A549 (cell line): ENCODE measurements around the gene P2RY4. TPM values are rescaled to one million over a fixed set of nuclear protein-coding genes. Genes with fewer than 3 reads are reported as not detected.

Experiments
- ATAC-seq, 2 experiments: fragments of 200-7000 bp in 1 of 2; fragments of >200 bp in 1 of 2; cut with Nextera tagmentation in 1 of 2; cut with Tn5 transposase in 1 of 2; 3 replicates each; pipeline versions ENCODE4 v1.8.0 to v1.9.1; 2018 to 2020; ENCODE audit warnings: mild to moderate bottlenecking in 1 of 2, moderate library complexity in 1 of 2
- CTCF ChIA-PET: fragments of 300-600 bp; sonication (Branson Sonifier 250); formaldehyde crosslinking; extraction: SDS; loops from one replicate; lab custom pipeline; 2021; ENCODE audit warnings: antibody characterized with exemption, inconsistent platforms; lab: Yijun Ruan, JAX
- POLR2A ChIA-PET: fragments of 350-600 bp; formaldehyde crosslinking; extraction: SDS; loops from one replicate; lab custom pipeline; 2021; ENCODE audit warnings: antibody characterized with exemption, inconsistent platforms; lab: Yijun Ruan, JAX
- DNase-seq, 2 experiments: peaks; one replicate each; pipeline versions ENCODE4 v3.0.0 to v3.0.0-alpha.2; 2011 to 2016; ENCODE audit warnings: low read depth in 1 of 2, low spot score in 1 of 2
- FAIRE-seq: peaks from 2 replicates; lab custom pipeline; 2011; peaks lifted over from hg19 to GRCh38; lab: Jason Lieb, UNC
- H3K27ac ChIP-seq, 2 experiments: fragments of >200 bp; sonication (Bioruptor Twin); formaldehyde crosslinking; 3 replicates each; pipeline ENCODE4 v1.5.1; 2016 to 2017
- H3K4me1 ChIP-seq: fragments of >200 bp; sonication (Bioruptor Twin); formaldehyde crosslinking; 3 replicates; pipeline ENCODE4 v1.6.1; 2016
- H3K4me2 ChIP-seq: fragments of >200 bp; sonication (Bioruptor Twin); formaldehyde crosslinking; 3 replicates; pipeline ENCODE4 v1.6.1; 2016
- H3K4me3 ChIP-seq: fragments of >200 bp; sonication (Bioruptor Twin); formaldehyde crosslinking; 3 replicates; pipeline ENCODE4 v1.5.1; 2016
- H3K9me3 ChIP-seq: fragments of >200 bp; sonication (Bioruptor Twin); formaldehyde crosslinking; 3 replicates; pipeline ENCODE4 v1.6.1; 2016
- BHLHE40 ChIP-seq: IDR thresholded peaks from 2 replicates; pipeline ENCODE4 v1.6.1; 2012; ENCODE audit warnings: low read depth, low read length, inconsistent platforms
- CBX2 ChIP-seq: fragments of 200-600 bp; sonication (generic); IDR thresholded peaks from 2 replicates; pipeline ENCODE4 v1.6.1; 2016; ENCODE audit warnings: low read depth, mild to moderate bottlenecking, borderline replicate concordance
- CHD4 ChIP-seq: fragments of 200-600 bp; sonication (generic); IDR thresholded peaks from 2 replicates; pipeline ENCODE4 v1.6.1; 2016; ENCODE audit warnings: antibody characterized with exemption, mild to moderate bottlenecking, borderline replicate concordance
- EHMT2 ChIP-seq: fragments of 200-600 bp; sonication (generic); IDR thresholded peaks from 2 replicates; pipeline ENCODE4 v1.6.1; 2016; ENCODE audit warnings: antibody characterized with exemption, low read depth, mild to moderate bottlenecking, moderate library complexity
- ELK1 ChIP-seq: fragments of 150-350 bp; IDR thresholded peaks from 2 replicates; pipeline ENCODE4 v1.6.1; 2014; ENCODE audit warnings: low read depth, mild to moderate bottlenecking, low read length
- ESRRA ChIP-seq: fragments of 150-350 bp; IDR thresholded peaks from 2 replicates; pipeline ENCODE4 v1.6.1; 2014; ENCODE audit warnings: mild to moderate bottlenecking, low read length, borderline replicate concordance
- FOSL2 ChIP-seq, 2 experiments: fragments of 450-650 bp in 1 of 2; fragments of >200 bp in 1 of 2; sonication (Bioruptor Twin) in 1 of 2; formaldehyde crosslinking; IDR thresholded peaks; 2 replicates each; pipeline versions ENCODE4 v1.5.0 to v1.6.1; 2016 to 2020; ENCODE audit warnings: mild to moderate bottlenecking in 1 of 2, moderate library complexity in 1 of 2
- FOXS1 ChIP-seq: fragments of 250-450 bp; sonication (Bioruptor Pico); IDR thresholded peaks from 2 replicates; pipeline ENCODE4 v1.5.0; 2020; ENCODE audit warnings: mild to moderate bottlenecking, moderate library complexity
- HOXB13 ChIP-seq: fragments of 250-450 bp; sonication (Bioruptor Pico); IDR thresholded peaks from 2 replicates; pipeline ENCODE4 v1.5.0; 2020; ENCODE audit warnings: low read depth, mild to moderate bottlenecking, moderate library complexity
- HOXB5 ChIP-seq: fragments of 250-450 bp; sonication (Bioruptor Pico); IDR thresholded peaks from 2 replicates; pipeline ENCODE4 v1.5.0; 2020; ENCODE audit warnings: mild to moderate bottlenecking, moderate library complexity
- KDM1A ChIP-seq: fragments of 200-600 bp; sonication (generic); IDR thresholded peaks from 2 replicates; pipeline ENCODE4 v1.6.1; 2016; ENCODE audit warnings: low read depth, mild to moderate bottlenecking
- KDM5A ChIP-seq: fragments of 200-600 bp; sonication (generic); IDR thresholded peaks from 2 replicates; pipeline ENCODE4 v1.6.1; 2016; ENCODE audit warnings: antibody characterized with exemption, mild to moderate bottlenecking
- MAFK ChIP-seq: fragments of 450-650 bp; IDR thresholded peaks from 2 replicates; pipeline ENCODE4 v1.6.1; 2014; ENCODE audit not compliant: partially characterized antibody
- MYC ChIP-seq: IDR thresholded peaks from 2 replicates; pipeline ENCODE4 v1.6.1; 2012; ENCODE audit warnings: mild to moderate bottlenecking, inconsistent platforms, low read length, improper control_type of control experiment, borderline replicate concordance
- NFE2L2 ChIP-seq: fragments of 150-350 bp; conservative IDR thresholded peaks from 2 replicates; pipeline ENCODE4 v1.6.1; 2014; ENCODE audit warnings: low read length
- NR3C1 ChIP-seq: fragments of >200 bp; sonication (Bioruptor Twin); formaldehyde crosslinking; IDR thresholded peaks from 3 replicates; pipeline ENCODE4 v1.6.1; 2017
- PHF8 ChIP-seq: fragments of 200-600 bp; sonication (generic); IDR thresholded peaks from 2 replicates; pipeline ENCODE4 v1.6.1; 2016; ENCODE audit warnings: low read depth, mild to moderate bottlenecking, antibody characterized with exemption, moderate library complexity, borderline replicate concordance
- RARB ChIP-seq: fragments of 250-450 bp; sonication (Bioruptor Pico); IDR thresholded peaks from 2 replicates; pipeline ENCODE4 v1.8.0; 2021; ENCODE audit warnings: mild to moderate bottlenecking, moderate library complexity
- REST ChIP-seq: fragments of 200-600 bp; sonication (generic); IDR thresholded peaks from 2 replicates; pipeline ENCODE4 v1.6.1; 2016; ENCODE audit warnings: antibody characterized with exemption, mild to moderate bottlenecking, moderate library complexity
- RNF2 ChIP-seq: fragments of 200-600 bp; sonication (generic); IDR thresholded peaks from 2 replicates; pipeline ENCODE4 v1.6.1; 2016; ENCODE audit warnings: low read depth, mild to moderate bottlenecking, antibody characterized with exemption, moderate library complexity, borderline replicate concordance
- SMC3 ChIP-seq: fragments of >200 bp; sonication (Bioruptor Twin); formaldehyde crosslinking; IDR thresholded peaks from 3 replicates; pipeline ENCODE4 v1.6.1; 2018; ENCODE audit warnings: inconsistent platforms
- TP53 ChIP-seq: fragments of 250-450 bp; sonication (Bioruptor Pico); IDR thresholded peaks from 2 replicates; pipeline ENCODE4 v1.5.0; 2021; ENCODE audit warnings: mild to moderate bottlenecking, moderate library complexity
- ZC3H11A ChIP-seq: fragments of 450-650 bp; IDR thresholded peaks from 2 replicates; pipeline ENCODE4 v1.6.1; 2014; ENCODE audit warnings: antibody characterized with exemption, mild to moderate bottlenecking
- WGBS: methylation state at CpG from one replicate; pipeline ENCODE4 v1.1.6; 2017; ENCODE audit errors: missing lambda C conversion rate; 5-methylcytosine and 5-hydroxymethylcytosine counted together
- polyA plus RNA-seq, 4 experiments: library from polyadenylated mRNA; depleted of rRNA in 3 of 4; stranded (reverse); fragments of >200 nt; fragmentation: RNase III in 1 of 4; extraction: RNeasy Plus Mini Kit Qiagen cat#74134 plus additional on column Dnase treatment in 1 of 4; gene quantifications; 2 replicates in 3 of 4; 3 replicates in 1 of 4; pipeline ENCODE4 v1.2.3, GENCODE V29; 2011 to 2017
- TF ChIP-seq, protein P1 (sequence below): fragments of 250-450 bp; sonication (Bioruptor Pico); IDR thresholded peaks from 2 replicates; pipeline ENCODE4 v1.5.0; 2021; ENCODE audit warnings: mild to moderate bottlenecking, moderate library complexity, borderline replicate concordance
- TF ChIP-seq, protein P2 (sequence below): IDR thresholded peaks from 2 replicates; pipeline ENCODE4 v1.6.1; 2012

Gene P2RY4
- polyA plus RNA-seq, 2 of the 4 experiments (the other 2 are of a cell fraction): 0.06 TPM; not detected in 1

DNA sequence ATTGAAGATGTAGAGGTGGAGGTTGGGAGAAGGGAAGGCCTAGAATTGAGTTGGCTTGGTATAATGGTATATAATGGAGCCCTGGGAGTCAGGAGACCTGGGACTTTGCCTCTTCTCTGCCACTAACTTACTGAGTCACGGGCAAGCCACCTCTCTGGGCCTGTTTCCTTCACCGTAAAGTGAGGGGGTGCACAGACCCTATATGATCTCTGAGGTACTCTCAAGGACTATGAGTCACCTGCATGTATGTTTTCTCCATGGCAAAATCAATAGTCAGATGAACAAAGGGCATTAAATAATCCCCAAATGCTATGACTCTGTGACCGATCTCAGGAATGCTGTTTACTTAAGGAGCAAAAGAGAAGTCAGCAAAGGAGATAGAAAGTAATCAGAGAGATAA is 5.1 kb downstream of the P2RY4 start:
- no peak overlapping the region for H3K4me2 ChIP-seq
- POLR2A ChIA-PET: no interaction called here
- 70% methylated on average over 3 of the region's 3 CpGs for WGBS
- CTCF ChIA-PET: no interaction called here
- DNase-seq (no peak), ATAC-seq (no peak), FAIRE-seq (no peak)
- H3K9me3 ChIP-seq: no peaks in the 10 kb centered on the region
- TF ChIP-seq, protein P1, sequence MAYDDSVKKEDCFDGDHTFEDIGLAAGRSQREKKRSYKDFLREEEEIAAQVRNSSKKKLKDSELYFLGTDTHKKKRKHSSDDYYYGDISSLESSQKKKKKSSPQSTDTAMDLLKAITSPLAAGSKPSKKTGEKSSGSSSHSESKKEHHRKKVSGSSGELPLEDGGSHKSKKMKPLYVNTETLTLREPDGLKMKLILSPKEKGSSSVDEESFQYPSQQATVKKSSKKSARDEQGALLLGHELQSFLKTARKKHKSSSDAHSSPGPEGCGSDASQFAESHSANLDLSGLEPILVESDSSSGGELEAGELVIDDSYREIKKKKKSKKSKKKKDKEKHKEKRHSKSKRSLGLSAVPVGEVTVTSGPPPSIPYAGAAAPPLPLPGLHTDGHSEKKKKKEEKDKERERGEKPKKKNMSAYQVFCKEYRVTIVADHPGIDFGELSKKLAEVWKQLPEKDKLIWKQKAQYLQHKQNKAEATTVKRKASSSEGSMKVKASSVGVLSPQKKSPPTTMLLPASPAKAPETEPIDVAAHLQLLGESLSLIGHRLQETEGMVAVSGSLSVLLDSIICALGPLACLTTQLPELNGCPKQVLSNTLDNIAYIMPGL (CRISPR knock-in tag): no peak
- TF ChIP-seq MAFK (no peak), FOSL2 (IDR thresholded peaks at IDR 0.05) (no peak), FOSL2 (CRISPR knock-in tag; IDR thresholded peaks at IDR 0.05) (no peak), KDM5A (no peak), ESRRA (no peak), FOXS1 (no peak), NFE2L2 (no peak), ELK1 (no peak), HOXB5 (CRISPR knock-in tag) (no peak), PHF8 (no peak), BHLHE40 (no peak), RARB (no peak), CHD4 (no peak), RNF2 (no peak), EHMT2 (no peak)
- TF ChIP-seq, protein P2, sequence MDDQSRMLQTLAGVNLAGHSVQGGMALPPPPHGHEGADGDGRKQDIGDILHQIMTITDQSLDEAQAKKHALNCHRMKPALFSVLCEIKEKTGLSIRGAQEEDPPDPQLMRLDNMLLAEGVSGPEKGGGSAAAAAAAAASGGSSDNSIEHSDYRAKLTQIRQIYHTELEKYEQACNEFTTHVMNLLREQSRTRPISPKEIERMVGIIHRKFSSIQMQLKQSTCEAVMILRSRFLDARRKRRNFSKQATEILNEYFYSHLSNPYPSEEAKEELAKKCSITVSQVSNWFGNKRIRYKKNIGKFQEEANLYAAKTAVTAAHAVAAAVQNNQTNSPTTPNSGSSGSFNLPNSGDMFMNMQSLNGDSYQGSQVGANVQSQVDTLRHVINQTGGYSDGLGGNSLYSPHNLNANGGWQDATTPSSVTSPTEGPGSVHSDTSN: no peak
- no peak overlapping the region for H3K27ac ChIP-seq
- peaks cover 5% of the 10 kb centered on the region; the same call in 1 of the 3 replicates for H3K4me1 ChIP-seq
- H3K4me3 ChIP-seq: no peak overlapping the region

DNA sequence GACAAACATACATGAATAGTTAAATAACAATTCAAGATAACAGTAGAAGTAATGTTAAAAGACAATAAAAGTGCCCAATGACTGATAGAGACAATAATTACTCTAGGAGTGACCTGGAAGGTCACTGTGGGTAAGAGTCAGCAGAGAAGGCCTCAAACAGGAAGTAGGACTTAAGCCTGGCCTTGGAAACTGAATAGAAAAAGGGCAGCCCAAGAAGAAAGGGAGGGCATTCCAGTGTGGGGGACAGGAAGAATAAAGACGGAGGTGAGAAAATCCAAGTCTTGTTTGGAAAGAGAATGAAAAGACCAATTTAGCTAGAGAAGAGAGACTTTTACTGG is 6.0 kb downstream of the P2RY4 start:
- POLR2A ChIA-PET: interaction anchor here (1.3 kb wide), 1 partner anchor 121 kb away, joined by 4 read pairs; the partner anchor contains the start of gene IGBP1
- no peak for ATAC-seq
- Histone ChIP-seq H3K27ac (no peak overlapping the region), H3K4me2 (no peak overlapping the region), H3K9me3 (no peaks in the 10 kb centered on the region), H3K4me1 (peaks cover 5% of the 10 kb centered on the region; the same call in 1 of the 3 replicates)
- CTCF ChIA-PET: interaction anchor here (0.7 kb wide), 1 partner anchor 157 kb away, joined by 3 read pairs; no protein-coding TSS in a partner anchor
- no peak for DNase-seq
- TF ChIP-seq MYC (no peak), TP53 (CRISPR knock-in tag) (no peak), KDM5A (no peak), FOXS1 (no peak), REST (no peak), KDM1A (no peak), CBX2 (no peak), ZC3H11A (no peak), SMC3 (no peak), HOXB13 (CRISPR knock-in tag) (no peak), NR3C1 (no peak)
- TF ChIP-seq, protein P2: no peak
- TF ChIP-seq, all 56 proteins: peak for 0
- FAIRE-seq: no peak
- H3K4me3 ChIP-seq: no peak overlapping the region
- 94% methylated on average over 1 of the region's 1 CpG for WGBS
